Esophagus muscularis mucosa (tissue), 4 donors: ENCODE results near the gene PALMD. TPM values are rescaled to one million over a fixed set of nuclear protein-coding genes. Genes with fewer than 3 reads are reported as not detected.

ENCODE experiments used
- DNase-seq: peaks from one replicate; pipeline ENCODE4 v3.0.0-alpha.2; 2017; ENCODE audit errors: extremely low spot score
- H3K27ac ChIP-seq, 4 donors: fragments of 200-600 bp; sonication (generic); replicated peaks in 1 of 4; 1 replicate in 3 of 4; 2 replicates in 1 of 4; pipeline ENCODE4 v1.5.1; 2016 to 2019; ENCODE audit warnings: mild to moderate bottlenecking in 1 of 4
- H3K27me3 ChIP-seq, 4 donors: fragments of 200-600 bp; sonication (generic); one replicate each; pipeline versions ENCODE4 v1.5.1 to v1.6.0; 2016 to 2019
- H3K36me3 ChIP-seq, 4 donors: fragments of 200-600 bp; sonication (generic); one replicate each; pipeline ENCODE4 v1.5.1; 2016 to 2019
- H3K4me1 ChIP-seq, 4 donors: fragments of 200-600 bp; sonication (generic); one replicate each; pipeline ENCODE4 v1.5.1; 2016 to 2019
- H3K4me3 ChIP-seq, 4 donors: fragments of 200-600 bp; sonication (generic); 1 replicate in 2 of 4; 2 replicates in 2 of 4; pipeline ENCODE4 v1.5.1; 2016 to 2019; ENCODE audit warnings: mild to moderate bottlenecking in 4 of 4, moderate library complexity in 1 of 4
- H3K9me3 ChIP-seq, 4 donors: fragments of 200-600 bp; sonication (generic); 1 replicate in 3 of 4; 2 replicates in 1 of 4; pipeline ENCODE4 v1.5.1; 2016 to 2019
- EP300 ChIP-seq: sonication (generic); formaldehyde crosslinking; IDR thresholded peaks from one replicate; pipeline ENCODE4 v1.6.1; 2017; ENCODE audit warnings: antibody characterized with exemption
- POLR2A ChIP-seq: fragments of 450-650 bp; IDR thresholded peaks from one replicate; pipeline ENCODE4 v1.6.1; 2017; ENCODE audit warnings: antibody characterized with exemption, moderate library complexity, mild to moderate bottlenecking, low read depth
- POLR2AphosphoS5 ChIP-seq, 2 donors: sonication (generic); formaldehyde crosslinking; IDR thresholded peaks; one replicate each; pipeline ENCODE4 v1.6.1; 2017; ENCODE audit warnings: antibody characterized with exemption in 2 of 2
- WGBS: methylation state at CpG from one replicate; pipeline ENCODE4 v1.1.5; 2018; 5-methylcytosine and 5-hydroxymethylcytosine counted together
- intact Hi-C: fragments of 100-400 bp; cut with DNase I; formaldehyde crosslinking; loops from one replicate; pipeline ENCODE4 v1.15.1; 2023
- total RNA-seq, 4 donors: library from RNA; depleted of rRNA; stranded (reverse); fragments of >200 nt; gene quantifications; one replicate each; pipeline versions ENCODE4 v1.1.0 to v1.2.1, GENCODE V29; 2016
- TF ChIP-seq, protein P1 (sequence below), 3 experiments: fragments of 200-600 bp in 2 of 3; fragments of 450-650 bp in 1 of 3; sonication (generic) in 2 of 3; IDR thresholded peaks; one replicate each; pipeline ENCODE4 v1.5.1; 2017 to 2019; ENCODE audit warnings: antibody characterized with exemption in 3 of 3, mild to moderate bottlenecking in 2 of 3, moderate library complexity in 1 of 3

PALMD gene
- total RNA-seq, 4 donors from 2014 or later = 15.4 to 33.0 (median 27.5) TPM

DNA sequence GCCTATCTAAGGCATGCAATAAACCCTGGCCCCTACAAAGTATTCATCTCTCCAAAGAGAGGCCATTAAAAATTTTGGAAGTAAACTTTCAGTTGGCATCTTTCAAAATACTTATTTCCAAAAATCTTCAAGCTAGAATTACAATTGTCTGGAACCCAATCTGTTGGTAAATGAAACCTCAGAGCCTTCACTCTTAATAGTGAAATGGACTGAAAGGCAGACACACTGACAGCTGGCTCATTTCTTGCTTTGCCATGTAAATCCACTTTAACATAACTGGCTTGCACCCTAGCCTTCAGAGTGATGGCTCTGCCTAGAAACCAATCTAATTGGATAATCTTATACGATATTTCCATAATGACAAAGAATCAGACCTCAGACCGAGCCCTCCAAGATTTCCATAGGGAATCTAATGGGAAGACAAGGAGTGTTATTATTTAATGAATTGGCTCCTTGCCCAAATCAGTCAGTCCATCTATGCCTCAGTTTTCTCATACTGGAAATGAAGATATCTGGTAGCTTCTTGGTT lies 9.2 kb upstream of the PALMD start:
- Histone ChIP-seq H3K27ac (no peak overlapping the region), H3K36me3 (no peaks in the 10 kb centered on the region), H3K4me3 (no peak overlapping the region), H3K4me1 (peaks cover 0 to 12% (median 5%) of the 10 kb centered on the region in 4 donors), H3K9me3 (no peaks in the 10 kb centered on the region), H3K27me3 (no peaks in the 10 kb centered on the region)
- intact Hi-C loops = no loop called here
- TF ChIP-seq, protein P1, sequence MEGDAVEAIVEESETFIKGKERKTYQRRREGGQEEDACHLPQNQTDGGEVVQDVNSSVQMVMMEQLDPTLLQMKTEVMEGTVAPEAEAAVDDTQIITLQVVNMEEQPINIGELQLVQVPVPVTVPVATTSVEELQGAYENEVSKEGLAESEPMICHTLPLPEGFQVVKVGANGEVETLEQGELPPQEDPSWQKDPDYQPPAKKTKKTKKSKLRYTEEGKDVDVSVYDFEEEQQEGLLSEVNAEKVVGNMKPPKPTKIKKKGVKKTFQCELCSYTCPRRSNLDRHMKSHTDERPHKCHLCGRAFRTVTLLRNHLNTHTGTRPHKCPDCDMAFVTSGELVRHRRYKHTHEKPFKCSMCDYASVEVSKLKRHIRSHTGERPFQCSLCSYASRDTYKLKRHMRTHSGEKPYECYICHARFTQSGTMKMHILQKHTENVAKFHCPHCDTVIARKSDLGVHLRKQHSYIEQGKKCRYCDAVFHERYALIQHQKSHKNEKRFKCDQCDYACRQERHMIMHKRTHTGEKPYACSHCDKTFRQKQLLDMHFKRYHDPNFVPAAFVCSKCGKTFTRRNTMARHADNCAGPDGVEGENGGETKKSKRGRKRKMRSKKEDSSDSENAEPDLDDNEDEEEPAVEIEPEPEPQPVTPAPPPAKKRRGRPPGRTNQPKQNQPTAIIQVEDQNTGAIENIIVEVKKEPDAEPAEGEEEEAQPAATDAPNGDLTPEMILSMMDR (IDR thresholded peaks at IDR 0.05) = no peak
- TF ChIP-seq EP300 = no peak
- WGBS = 69% methylated on average over 2 of the region's 2 CpGs
- DNase-seq = no peak

DNA sequence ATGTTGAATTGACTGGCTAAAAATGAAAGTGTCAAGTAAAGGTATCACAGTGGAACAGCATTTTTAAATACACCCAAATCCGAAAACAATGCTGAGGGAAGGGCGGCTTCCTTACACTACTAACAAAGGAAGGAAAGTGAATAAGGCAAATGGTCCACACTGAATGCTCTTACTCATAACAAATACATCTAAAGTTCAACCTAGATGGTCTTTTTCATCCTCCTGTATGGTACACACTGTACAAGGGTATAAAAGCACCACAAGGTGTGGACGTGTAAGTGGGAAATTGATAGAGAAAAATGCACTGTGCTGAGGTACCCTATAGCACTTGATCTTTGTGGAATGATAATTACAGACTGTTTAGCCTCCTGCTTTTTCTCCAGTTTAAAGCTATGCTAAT lies 7.1 kb upstream of the PALMD start:
- WGBS = 75% methylated on average over 3 of the region's 3 CpGs
- Histone ChIP-seq H3K27ac (no peak overlapping the region), H3K9me3 (no peaks in the 10 kb centered on the region), H3K27me3 (no peaks in the 10 kb centered on the region), H3K4me3 (no peak overlapping the region), H3K36me3 (no peaks in the 10 kb centered on the region), H3K4me1 (peaks cover 2 to 15% (median 9%) of the 10 kb centered on the region in 4 donors)
- DNase-seq = no peak
- intact Hi-C loops = no loop called here
- TF ChIP-seq, protein P1 (IDR thresholded peaks at IDR 0.05) = no peak
- TF ChIP-seq POLR2AphosphoS5 (IDR thresholded peaks at IDR 0.05) (peak in 1 of 2 donors; percentile 41), EP300 (no peak), POLR2A (no peak)

DNA sequence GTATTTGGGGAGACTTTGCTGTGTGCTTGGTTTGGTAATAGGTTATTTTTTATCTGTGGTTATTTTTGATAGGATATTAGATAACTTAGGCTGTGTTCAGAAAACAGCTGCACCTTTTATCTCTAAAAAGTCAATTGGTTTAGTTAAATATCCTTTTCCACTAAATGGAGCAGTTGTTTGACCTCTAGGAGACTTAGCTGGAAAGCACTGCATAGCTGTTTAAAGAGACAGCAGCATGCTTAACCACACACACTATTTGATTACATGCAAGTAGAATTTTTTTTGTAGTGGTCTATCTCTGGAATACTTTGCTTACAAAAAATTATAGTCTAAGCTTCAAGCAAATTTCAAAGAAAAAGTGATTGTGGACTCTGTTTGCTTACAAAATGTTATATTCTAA lies 6.5 kb upstream of the PALMD start:
- peaks cover 8 to 21% (median 15%) of the 10 kb centered on the region in 4 donors for H3K4me1 ChIP-seq
- no peaks in the 10 kb centered on the region for H3K9me3 ChIP-seq
- intact Hi-C loops = no loop called here
- TF ChIP-seq POLR2A (no peak), EP300 (no peak), POLR2AphosphoS5 (IDR thresholded peaks at IDR 0.05) (no peak)
- TF ChIP-seq, protein P1 (IDR thresholded peaks at IDR 0.05) = no peak
- no peaks in the 10 kb centered on the region for H3K36me3 ChIP-seq
- H3K27ac ChIP-seq = no peak overlapping the region
- no peaks in the 10 kb centered on the region for H3K27me3 ChIP-seq
- no peak overlapping the region for H3K4me3 ChIP-seq
- no peak for DNase-seq

DNA sequence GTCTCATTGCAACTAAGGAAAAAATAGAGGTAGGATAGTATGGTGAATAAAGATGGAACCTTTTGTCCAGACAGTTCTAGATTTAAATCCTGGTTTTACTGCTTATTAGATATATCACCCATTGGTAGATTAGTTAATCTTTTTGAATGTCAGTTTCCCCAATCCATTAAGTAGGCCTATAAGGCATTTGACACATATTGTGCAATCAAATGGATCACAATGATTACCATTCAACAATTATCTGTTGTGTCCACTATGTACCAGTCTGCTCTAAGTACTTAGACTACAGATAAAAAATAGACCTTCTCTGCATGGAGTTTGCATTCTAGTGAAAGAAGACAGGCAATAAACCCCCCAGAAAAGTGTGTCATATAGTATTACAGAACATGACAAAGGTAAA lies 6.0 kb upstream of the PALMD start:
- no peak overlapping the region for H3K27ac ChIP-seq
- H3K27me3 ChIP-seq = no peaks in the 10 kb centered on the region
- intact Hi-C loops = no loop called here
- H3K9me3 ChIP-seq = no peaks in the 10 kb centered on the region
- TF ChIP-seq EP300 (no peak), POLR2A (no peak), POLR2AphosphoS5 (IDR thresholded peaks at IDR 0.05) (no peak)
- TF ChIP-seq, protein P1 (IDR thresholded peaks at IDR 0.05) = no peak
- peaks cover 13 to 26% (median 20%) of the 10 kb centered on the region in 4 donors for H3K4me1 ChIP-seq
- no peak overlapping the region for H3K4me3 ChIP-seq
- no peaks in the 10 kb centered on the region for H3K36me3 ChIP-seq
- no peak for DNase-seq

DNA sequence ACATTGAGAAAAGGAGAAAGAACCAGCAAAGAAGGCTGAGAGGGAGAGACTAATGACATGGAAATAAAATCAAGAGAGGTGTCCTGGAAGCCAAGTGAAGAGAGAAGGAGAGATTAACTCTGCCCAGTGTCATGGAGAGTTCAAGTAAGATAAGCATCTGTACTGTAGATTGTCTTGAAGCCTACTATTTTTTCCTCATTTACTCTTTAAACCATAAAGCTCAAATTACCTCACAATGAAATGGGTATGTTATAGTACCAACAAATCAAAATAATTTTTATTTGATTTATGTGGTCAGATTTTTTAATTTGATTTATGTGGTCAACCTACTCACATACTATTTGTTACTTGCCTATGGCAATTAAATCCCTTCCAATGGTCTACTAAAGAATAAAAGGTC lies 5.2 kb upstream of the PALMD start:
- no peak overlapping the region for H3K4me3 ChIP-seq
- H3K27me3 ChIP-seq = no peaks in the 10 kb centered on the region
- no peaks in the 10 kb centered on the region for H3K9me3 ChIP-seq
- no peaks in the 10 kb centered on the region for H3K36me3 ChIP-seq
- intact Hi-C loops = no loop called here
- H3K4me1 ChIP-seq = peaks cover 20 to 33% (median 25%) of the 10 kb centered on the region in 4 donors
- DNase-seq = no peak
- TF ChIP-seq, protein P1 (IDR thresholded peaks at IDR 0.05) = no peak
- TF ChIP-seq POLR2A (no peak), POLR2AphosphoS5 (IDR thresholded peaks at IDR 0.05) (no peak), EP300 (no peak)
- H3K27ac ChIP-seq = no peak overlapping the region
